HUES6 (cell line): ENCODE data around the gene SLFN5.
"Not testable (repeated sequence)": the region's sequence is repeated elsewhere in the genome, so short reads cannot be mapped to it uniquely, and the experiment has no call there.

Experiments used
- H3K27ac ChIP-seq: 2 replicates; pipeline ENCODE4 v1.7.0; 2013; ENCODE audit warnings: low read depth, mild to moderate bottlenecking, low read length, inconsistent platforms
- H3K27me3 ChIP-seq: 2 replicates; pipeline ENCODE4 v1.6.1; 2013; ENCODE audit warnings: low read length; ENCODE audit not compliant: control insufficient read depth, insufficient read depth
- H3K36me3 ChIP-seq: 2 replicates; pipeline ENCODE4 v1.6.1; 2013; ENCODE audit warnings: low read length; ENCODE audit not compliant: control insufficient read depth, insufficient read depth
- H3K4me1 ChIP-seq: 2 replicates; pipeline ENCODE4 v1.6.1; 2013; ENCODE audit warnings: low read length; ENCODE audit not compliant: control insufficient read depth, insufficient read depth
- H3K4me3 ChIP-seq: 2 replicates; pipeline ENCODE4 v1.5.1; 2013; ENCODE audit warnings: low read depth, low read length
- H3K9ac ChIP-seq: one replicate; pipeline ENCODE4 v1.6.1; 2013; ENCODE audit warnings: mild to moderate bottlenecking, low read length
- H3K9me3 ChIP-seq: 2 replicates; pipeline ENCODE4 v1.6.1; 2013; ENCODE audit warnings: low read depth, low read length; ENCODE audit not compliant: control insufficient read depth, insufficient read depth

The SLFN5 gene

GRCh38 chr17:35242805-35243560, at the start of gene SLFN5:
SLFN5 (plus strand) TSS chr17:35243072; CDS start chr17:35258691, 15,619 bp downstream.
- no peaks in the 10 kb centered on the region for H3K27me3 ChIP-seq
- peaks cover 22% of the 10 kb centered on the region for H3K4me1 ChIP-seq

GRCh38 chr17:35194001-35194400, 48.9 kb upstream of the SLFN5 start, which contains the start of gene SLC35G3:
SLC35G3 (minus strand) TSS chr17:35194393; CDS start chr17:35194307, 86 bp downstream.
- not testable (repeated sequence) for H3K27ac ChIP-seq, H3K27me3 ChIP-seq, H3K4me3 ChIP-seq, H3K4me1 ChIP-seq, H3K9ac ChIP-seq, H3K36me3 ChIP-seq, H3K9me3 ChIP-seq

More at GRCh38 chr17:35242805-35243560, at the start of gene SLFN5:
- Histone ChIP-seq H3K27ac (no peak within 1 kb of the TSS), H3K36me3 (no peaks in the 10 kb centered on the region), H3K9ac (peak within 1 kb of the TSS; percentile 68), H3K4me3 (peak within 1 kb of the TSS; percentile 73), H3K9me3 (no peaks in the 10 kb centered on the region)

- not testable (repeated sequence) for H3K9me3 ChIP-seq, H3K9ac ChIP-seq, H3K27ac ChIP-seq, H3K36me3 ChIP-seq, H3K27me3 ChIP-seq, H3K4me1 ChIP-seq, H3K4me3 ChIP-seq
Measured at GRCh38 chr17:35195062-35195461, 47.8 kb upstream of the SLFN5 start.

DNA sequence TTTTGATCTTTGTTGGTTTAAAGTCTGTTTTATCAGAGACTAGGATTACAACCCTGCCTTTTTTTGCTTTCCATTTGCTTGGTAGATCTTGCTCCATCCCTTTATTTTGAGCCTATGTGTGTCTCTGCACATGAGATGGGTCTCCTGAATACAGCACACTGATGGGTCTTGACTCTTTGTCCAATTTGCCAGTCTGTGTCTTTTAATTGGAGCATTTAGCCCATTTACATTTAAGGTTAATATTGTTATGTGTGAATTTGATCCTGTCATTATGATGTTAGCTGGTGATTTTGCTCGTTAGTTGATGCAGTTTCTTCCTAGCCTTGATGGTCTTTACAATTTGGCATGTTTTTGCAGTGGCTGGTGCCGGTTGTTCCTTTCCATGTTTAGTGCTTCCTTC, 40.3 kb upstream of the SLFN5 start:
- H3K27me3 ChIP-seq, H3K9me3 ChIP-seq, H3K4me1 ChIP-seq, H3K27ac ChIP-seq, H3K9ac ChIP-seq, H3K4me3 ChIP-seq, H3K36me3 ChIP-seq: not testable (repeated sequence)

DNA sequence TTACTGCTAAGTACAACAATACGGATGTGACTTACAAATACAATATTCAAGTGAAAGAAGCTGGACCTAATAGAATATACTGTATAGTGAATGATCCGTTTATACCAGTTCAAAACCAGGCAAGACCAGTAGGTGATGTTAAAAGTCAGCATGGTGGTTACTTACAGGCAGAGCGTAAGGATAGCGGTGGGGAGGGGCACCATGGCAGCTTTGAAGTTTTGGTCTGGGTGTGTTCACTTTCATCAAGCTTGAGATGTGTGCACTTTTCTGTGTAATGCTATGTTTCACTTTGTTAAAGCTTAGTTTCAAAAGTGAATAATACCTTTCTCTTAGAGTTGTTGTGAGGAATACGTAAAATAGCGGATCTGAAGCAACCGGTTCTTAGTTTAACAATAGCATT, 32.1 kb upstream of the SLFN5 start:
- Histone ChIP-seq H3K27ac (no peak overlapping the region), H3K4me1 (no peaks in the 10 kb centered on the region), H3K4me3 (no peak overlapping the region), H3K9me3 (no peaks in the 10 kb centered on the region), H3K27me3 (peaks cover 2% of the 10 kb centered on the region; the same call in 1 of the 2 replicates), H3K9ac (no peak overlapping the region), H3K36me3 (no peaks in the 10 kb centered on the region)

DNA sequence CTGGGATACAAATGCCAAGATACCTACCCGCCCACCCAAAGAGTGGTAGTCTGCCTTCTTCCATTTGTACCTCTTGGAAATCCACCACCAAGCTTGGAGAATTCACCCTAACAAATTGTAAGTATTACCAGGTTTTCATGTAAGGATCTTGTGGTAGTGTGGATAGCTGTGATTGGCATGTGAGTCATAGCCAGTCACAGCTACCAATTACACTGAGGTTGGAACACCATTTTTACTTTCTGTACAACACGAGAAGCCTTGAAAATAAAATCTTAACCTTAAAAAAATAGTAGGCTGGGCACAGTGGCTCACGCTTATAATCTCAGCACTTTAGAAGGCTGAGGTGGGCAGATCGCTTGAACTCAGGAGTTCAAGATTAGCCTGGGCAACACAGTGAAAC, 30.2 kb upstream of the SLFN5 start:
- H3K9me3 ChIP-seq: no peaks in the 10 kb centered on the region
- no peak overlapping the region for H3K4me3 ChIP-seq
- no peaks in the 10 kb centered on the region for H3K36me3 ChIP-seq
- H3K27me3 ChIP-seq: peaks cover 2% of the 10 kb centered on the region; the same call in 1 of the 2 replicates
- no peak overlapping the region for H3K27ac ChIP-seq
- H3K4me1 ChIP-seq: no peaks in the 10 kb centered on the region
- H3K9ac ChIP-seq: no peak overlapping the region

- Histone ChIP-seq H3K27ac (no peak overlapping the region), H3K9me3 (no peaks in the 10 kb centered on the region), H3K4me3 (no peak overlapping the region), H3K9ac (no peak overlapping the region), H3K27me3 (peaks cover 2% of the 10 kb centered on the region; the same call in 1 of the 2 replicates), H3K4me1 (no peaks in the 10 kb centered on the region), H3K36me3 (no peaks in the 10 kb centered on the region)
Measured at GRCh38 chr17:35213412-35213940, 29.4 kb upstream of the SLFN5 start.

- Histone ChIP-seq H3K9me3 (no peaks in the 10 kb centered on the region), H3K9ac (no peak overlapping the region), H3K36me3 (no peaks in the 10 kb centered on the region), H3K27me3 (peaks cover 2% of the 10 kb centered on the region; the same call in 1 of the 2 replicates), H3K27ac (no peak overlapping the region), H3K4me1 (no peaks in the 10 kb centered on the region), H3K4me3 (no peak overlapping the region)
Measured at GRCh38 chr17:35214192-35214591, 28.7 kb upstream of the SLFN5 start.

DNA sequence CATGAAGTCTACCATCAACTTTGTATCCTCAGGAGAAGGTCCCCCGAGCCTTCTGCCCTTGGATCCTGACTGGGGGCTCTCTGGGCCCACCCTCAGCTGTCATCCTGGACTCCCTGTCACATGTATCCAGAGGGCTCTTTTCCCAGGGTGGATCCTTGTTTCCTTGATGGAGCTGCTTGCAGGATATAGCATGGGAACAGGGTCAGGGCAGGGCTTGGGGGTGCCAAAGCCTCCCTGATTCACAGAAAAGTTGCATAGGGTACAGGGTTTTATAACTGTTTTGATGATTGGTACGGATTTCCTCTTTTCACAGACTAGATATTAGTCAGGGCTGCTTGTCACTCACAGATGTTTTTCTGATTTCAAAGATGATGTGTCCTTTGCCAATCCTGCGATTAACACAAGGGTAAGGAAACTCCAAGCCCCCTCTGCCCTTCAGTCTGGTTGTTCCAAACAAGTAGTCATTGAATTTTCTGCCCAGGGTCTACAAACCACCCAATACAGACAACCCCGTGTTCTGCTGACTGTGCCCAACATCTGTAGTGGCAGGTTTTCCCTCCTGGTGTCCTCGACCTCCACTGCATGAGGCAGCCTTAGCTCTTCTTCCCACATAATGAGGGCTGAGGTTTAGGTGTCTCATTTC, 28.1 kb upstream of the SLFN5 start:
- Histone ChIP-seq H3K4me3 (no peak overlapping the region), H3K9ac (no peak overlapping the region), H3K27ac (no peak overlapping the region), H3K36me3 (no peaks in the 10 kb centered on the region), H3K4me1 (no peaks in the 10 kb centered on the region), H3K9me3 (no peaks in the 10 kb centered on the region), H3K27me3 (peaks cover 2% of the 10 kb centered on the region; the same call in 1 of the 2 replicates)

DNA sequence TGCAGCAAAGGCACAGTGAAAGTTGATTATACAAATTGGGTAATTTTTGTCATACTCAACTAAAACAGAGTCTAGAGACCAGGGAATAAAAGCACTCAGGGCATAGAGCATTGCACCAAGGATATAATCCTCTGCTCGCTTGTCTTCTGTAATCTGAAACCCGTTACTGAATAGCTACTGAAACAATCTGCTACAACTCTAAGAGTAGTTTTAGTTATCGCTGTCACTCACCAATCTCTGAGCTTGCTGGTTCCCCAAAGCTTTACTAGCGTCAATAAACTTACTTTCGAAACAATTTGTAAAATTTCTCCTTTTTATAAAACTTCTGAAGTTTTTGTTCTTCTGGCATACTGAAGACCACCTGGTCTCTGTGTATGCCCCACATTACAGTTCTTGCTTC, 25.8 kb upstream of the SLFN5 start:
- H3K27me3 ChIP-seq: no peaks in the 10 kb centered on the region; the same call in 1 of the 2 replicates
- H3K9me3 ChIP-seq: no peaks in the 10 kb centered on the region
- no peaks in the 10 kb centered on the region for H3K4me1 ChIP-seq
- H3K4me3 ChIP-seq: no peak overlapping the region
- no peak overlapping the region for H3K9ac ChIP-seq
- H3K27ac ChIP-seq: no peak overlapping the region
- no peaks in the 10 kb centered on the region for H3K36me3 ChIP-seq

GRCh38 chr17:35218915-35219314, 24.0 kb upstream of the SLFN5 start:
- Histone ChIP-seq H3K27ac (no peak overlapping the region), H3K9ac (no peak overlapping the region)

More at GRCh38 chr17:35218915-35219314, 24.0 kb upstream of the SLFN5 start:
- peaks cover 7% of the 10 kb centered on the region for H3K9me3 ChIP-seq
- H3K4me1 ChIP-seq: no peaks in the 10 kb centered on the region
- H3K36me3 ChIP-seq: no peaks in the 10 kb centered on the region
- H3K4me3 ChIP-seq: no peak overlapping the region
- no peaks in the 10 kb centered on the region; the same call in 1 of the 2 replicates for H3K27me3 ChIP-seq
